MCF 10A (cell line): ENCODE results near the gene CDX2. TPM values are rescaled to one million over a fixed set of nuclear protein-coding genes. Genes with fewer than 3 reads are reported as not detected.
A peak's percentile ranks its signal among the peaks of the same experiment; 100 is the strongest.

Experiments
- BruUV-seq: library from RNA; stranded (reverse); fragments of 400-500 nt; replicated peaks from 2 replicates; lab custom pipeline; 2021; lab: Mats Ljungman, UMichigan
- CTCF ChIA-PET: fragments of 300-600 bp; sonication (Branson Sonifier 250); formaldehyde crosslinking; extraction: SDS; loops from one replicate; lab custom pipeline; 2021; ENCODE audit warnings: antibody characterized with exemption, inconsistent platforms; lab: Yijun Ruan, JAX
- POLR2A ChIA-PET: fragments of 300-600, 350-650 bp; sonication (Branson Sonifier 250); formaldehyde crosslinking; extraction: SDS; loops from one replicate; lab custom pipeline; 2020; ENCODE audit warnings: antibody characterized with exemption, inconsistent platforms; lab: Yijun Ruan, JAX
- DNase-seq: peaks from one replicate; pipeline ENCODE4 v3.0.0-alpha.2; 2018; ENCODE audit not compliant: unreplicated experiment
- H3K27ac Mint-ChIP-seq: one replicate; pipeline ENCODE4 v1.8.0; 2022; ENCODE audit warnings: mild to moderate bottlenecking, low read depth, mixed read lengths; ENCODE audit not compliant: unreplicated experiment
- H3K27me3 Mint-ChIP-seq: one replicate; pipeline ENCODE4 v1.8.0; 2022; ENCODE audit warnings: mixed read lengths; ENCODE audit not compliant: insufficient read depth, unreplicated experiment
- H3K36me3 Mint-ChIP-seq: one replicate; pipeline ENCODE4 v1.8.0; 2022; ENCODE audit warnings: mild to moderate bottlenecking, moderate library complexity, mixed read lengths; ENCODE audit not compliant: insufficient read depth, unreplicated experiment
- H3K4me1 Mint-ChIP-seq: one replicate; pipeline ENCODE4 v1.8.0; 2022; ENCODE audit warnings: mixed read lengths; ENCODE audit not compliant: insufficient read depth, unreplicated experiment
- H3K4me3 Mint-ChIP-seq: one replicate; pipeline ENCODE4 v1.8.0; 2022; ENCODE audit warnings: mild to moderate bottlenecking, moderate library complexity, mixed read lengths; ENCODE audit not compliant: unreplicated experiment
- H3K9me3 Mint-ChIP-seq: one replicate; pipeline ENCODE4 v1.8.0; 2022; ENCODE audit warnings: mixed read lengths; ENCODE audit not compliant: unreplicated experiment
- CTCF ChIP-seq: fragments of 200-600 bp; IDR thresholded peaks from one replicate; pipeline ENCODE4 v1.8.0; 2022; ENCODE audit warnings: antibody characterized with exemption, mild to moderate bottlenecking; ENCODE audit not compliant: unreplicated experiment
- intact Hi-C: fragments of 100-400 bp; cut with micrococcal nuclease; formaldehyde crosslinking; loops from 2 replicates; pipeline ENCODE4 v1.14.1; 2022
- total RNA-seq: library from RNA; stranded (reverse); gene quantifications from 2 replicates; pipeline ENCODE4 v1.2.3, GENCODE V29; 2022

The CDX2 gene
- total RNA-seq, 1 experiment from 2014 or later, result not detected

- Mint-ChIP-seq H3K27me3 (no peaks in the 10 kb centered on the region), H3K4me1 (no peaks in the 10 kb centered on the region), H3K27ac (peak overlapping the region; percentile 62), H3K4me3 (peak overlapping the region; percentile 37), H3K36me3 (no peaks in the 10 kb centered on the region), H3K9me3 (no peaks in the 10 kb centered on the region)
- intact Hi-C loops, result loop anchor here (1.0 to 10.0 kb wide), 4 partner anchors 84 to 578 kb away; no protein-coding TSS in a partner anchor
- ChIA-PET CTCF (interaction anchor here (0.5 to 7.1 kb wide), 13 partner anchors 11 to 553 kb away, joined by 3 to 85 read pairs (median 3); no protein-coding TSS in a partner anchor), POLR2A (interaction anchor here (0.7 to 1.2 kb wide), 2 partner anchors 56 to 123 kb away, joined by 3 to 6 read pairs; no protein-coding TSS in a partner anchor)
- no peak for DNase-seq
- no peak for TF ChIP-seq CTCF
- no TSS peak for BruUV-seq
Measured at GRCh38 chr13:27952876-27953675, 16.0 kb downstream of the CDX2 start.

- Mint-ChIP-seq H3K4me3 (no peak overlapping the region), H3K27me3 (no peaks in the 10 kb centered on the region), H3K36me3 (no peaks in the 10 kb centered on the region), H3K4me1 (no peaks in the 10 kb centered on the region), H3K27ac (no peak overlapping the region), H3K9me3 (peaks cover 6% of the 10 kb centered on the region)
- CTCF ChIA-PET, result interaction anchor here (0.7 to 1.7 kb wide), 4 partner anchors 11 to 439 kb away, joined by 4 to 6 read pairs (median 4); no protein-coding TSS in a partner anchor
- intact Hi-C loops, result no loop called here
- BruUV-seq, result no TSS peak
- TF ChIP-seq CTCF, result no peak
- POLR2A ChIA-PET, result no interaction called here
- no peak for DNase-seq
Measured at GRCh38 chr13:27942972-27943371, 26.1 kb downstream of the CDX2 start.

GRCh38 chr13:27933580-27934328, 35.4 kb downstream of the CDX2 start:
- ChIA-PET POLR2A (interaction anchor here (0.8 kb wide), 1 partner anchor 12 kb away, joined by 3 read pairs; no protein-coding TSS in a partner anchor), CTCF (interaction anchor here (0.6 to 1.3 kb wide), 6 partner anchors 20 to 1764 kb away, joined by 3 to 4 read pairs (median 3); no protein-coding TSS in a partner anchor)
- peaks cover 17% of the 10 kb centered on the region for H3K27me3 Mint-ChIP-seq
- no peak for TF ChIP-seq CTCF
- H3K4me3 Mint-ChIP-seq, result no peak overlapping the region
- no peaks in the 10 kb centered on the region for H3K36me3 Mint-ChIP-seq
- H3K9me3 Mint-ChIP-seq, result no peaks in the 10 kb centered on the region
- intact Hi-C loops, result no loop called here
- H3K27ac Mint-ChIP-seq, result no peak overlapping the region
- no TSS peak for BruUV-seq
- H3K4me1 Mint-ChIP-seq, result no peaks in the 10 kb centered on the region
- DNase-seq, result no peak

- H3K4me3 Mint-ChIP-seq, result no peak overlapping the region
Measured at GRCh38 chr13:27933118-27933517, 36.0 kb downstream of the CDX2 start.

More at GRCh38 chr13:27933118-27933517, 36.0 kb downstream of the CDX2 start:
- POLR2A ChIA-PET, result interaction anchor here (0.8 kb wide), 1 partner anchor 12 kb away, joined by 3 read pairs; no protein-coding TSS in a partner anchor
- H3K27ac Mint-ChIP-seq, result no peak overlapping the region
- intact Hi-C loops, result no loop called here
- no TSS peak for BruUV-seq
- CTCF ChIA-PET, result interaction anchor here (0.6 to 1.3 kb wide), 5 partner anchors 20 to 1438 kb away, joined by 3 to 4 read pairs (median 3); no protein-coding TSS in a partner anchor
- TF ChIP-seq CTCF, result no peak
- no peaks in the 10 kb centered on the region for H3K4me1 Mint-ChIP-seq
- no peaks in the 10 kb centered on the region for H3K9me3 Mint-ChIP-seq
- DNase-seq, result no peak
- peaks cover 1% of the 10 kb centered on the region for H3K36me3 Mint-ChIP-seq
- peaks cover 24% of the 10 kb centered on the region for H3K27me3 Mint-ChIP-seq
